ENCODE data around the gene NDOR1.

Gene NDOR1

DNA sequence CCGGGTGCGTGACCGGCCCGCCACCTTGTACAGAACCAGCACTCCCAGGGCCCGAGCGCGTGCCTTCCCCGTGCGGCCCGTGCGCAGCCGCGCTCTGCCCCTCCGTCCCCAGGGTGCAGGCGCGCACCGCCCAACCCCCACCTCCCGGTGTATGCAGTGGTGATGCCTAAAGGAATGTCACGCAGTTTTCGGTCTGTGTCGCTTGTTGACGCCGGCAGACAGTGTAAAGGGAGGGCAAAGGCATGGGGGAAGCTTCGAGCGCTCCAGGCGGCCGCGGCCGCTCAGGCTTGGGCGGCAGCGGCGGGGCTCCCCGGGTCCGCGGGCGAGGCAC lies 37.0 kb upstream of the NDOR1 start:
- no peaks in the 10 kb centered on the region for H3K9me3 ChIP-seq (ENCODE audit: control insufficient read depth, low read length)
- H3K79me2 ChIP-seq, result no peaks in the 10 kb centered on the region
- no peaks in the 10 kb centered on the region for H3K36me3 ChIP-seq (ENCODE audit: control insufficient read depth, insufficient read depth, low read length)
- no peak overlapping the region for H3K4me3 ChIP-seq (ENCODE audit: low read depth, low read length)
- TF ChIP-seq, protein P1, sequence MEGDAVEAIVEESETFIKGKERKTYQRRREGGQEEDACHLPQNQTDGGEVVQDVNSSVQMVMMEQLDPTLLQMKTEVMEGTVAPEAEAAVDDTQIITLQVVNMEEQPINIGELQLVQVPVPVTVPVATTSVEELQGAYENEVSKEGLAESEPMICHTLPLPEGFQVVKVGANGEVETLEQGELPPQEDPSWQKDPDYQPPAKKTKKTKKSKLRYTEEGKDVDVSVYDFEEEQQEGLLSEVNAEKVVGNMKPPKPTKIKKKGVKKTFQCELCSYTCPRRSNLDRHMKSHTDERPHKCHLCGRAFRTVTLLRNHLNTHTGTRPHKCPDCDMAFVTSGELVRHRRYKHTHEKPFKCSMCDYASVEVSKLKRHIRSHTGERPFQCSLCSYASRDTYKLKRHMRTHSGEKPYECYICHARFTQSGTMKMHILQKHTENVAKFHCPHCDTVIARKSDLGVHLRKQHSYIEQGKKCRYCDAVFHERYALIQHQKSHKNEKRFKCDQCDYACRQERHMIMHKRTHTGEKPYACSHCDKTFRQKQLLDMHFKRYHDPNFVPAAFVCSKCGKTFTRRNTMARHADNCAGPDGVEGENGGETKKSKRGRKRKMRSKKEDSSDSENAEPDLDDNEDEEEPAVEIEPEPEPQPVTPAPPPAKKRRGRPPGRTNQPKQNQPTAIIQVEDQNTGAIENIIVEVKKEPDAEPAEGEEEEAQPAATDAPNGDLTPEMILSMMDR (IDR thresholded peaks at IDR 0.05), result no peak
- peaks cover 16% of the 10 kb centered on the region for H3K27me3 ChIP-seq (ENCODE audit: control insufficient read depth, insufficient read depth, low read length)
- H3K4me2 ChIP-seq (ENCODE audit: low read length), result peak overlapping the region; percentile 69
- no peak overlapping the region for H3K27ac ChIP-seq
- no peaks in the 10 kb centered on the region for H3K4me1 ChIP-seq
- no peak overlapping the region for H2AFZ ChIP-seq
- H3K9ac ChIP-seq, result no peak overlapping the region

DNA sequence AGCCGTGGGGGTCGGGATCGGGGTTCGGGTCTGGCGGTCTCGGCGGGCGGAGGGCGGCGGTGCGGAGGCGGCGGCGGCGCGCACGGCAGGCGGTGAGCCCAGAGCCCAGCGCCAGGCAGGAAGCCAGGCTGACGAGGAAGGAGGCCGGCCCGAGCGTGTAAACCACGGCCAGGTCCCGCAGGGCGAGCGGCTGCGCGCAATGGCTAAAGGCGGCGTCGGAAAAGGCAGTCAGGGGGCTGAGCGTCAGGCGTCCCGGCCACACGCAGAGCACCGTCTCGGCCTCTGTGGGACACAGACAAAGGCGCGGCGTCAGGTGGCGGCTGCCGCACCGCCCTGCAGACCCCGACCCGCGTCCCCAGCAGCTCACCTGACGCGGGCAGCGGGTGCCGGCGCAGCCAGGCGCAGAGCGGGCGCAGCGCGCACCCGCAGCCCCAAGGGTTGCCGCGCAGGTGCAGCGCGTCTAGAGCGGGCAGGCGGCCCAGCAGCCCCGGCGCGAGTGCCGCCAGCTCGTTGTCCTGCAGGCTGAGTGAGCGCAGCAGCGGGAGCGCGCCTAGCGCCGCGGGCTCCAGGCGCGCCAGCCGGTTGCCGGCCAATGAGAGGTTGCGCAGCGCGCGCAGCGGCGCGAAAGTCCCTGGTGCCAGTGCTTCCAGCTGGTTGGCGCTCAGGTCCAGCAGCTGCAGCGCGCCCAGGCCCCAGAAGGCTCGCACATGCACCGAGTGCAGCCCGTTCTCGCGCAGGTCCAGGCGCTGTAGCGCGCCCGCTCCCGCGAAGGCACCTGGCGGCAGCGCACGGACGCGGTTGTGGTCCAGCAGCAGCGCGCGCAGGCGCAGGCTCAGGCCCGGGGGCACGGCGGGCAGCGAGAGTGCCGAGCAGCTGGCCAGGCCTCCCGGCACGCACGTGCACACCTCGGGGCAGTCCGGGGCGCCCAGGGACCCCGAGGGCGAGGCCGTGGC lies 36.3 kb upstream of the NDOR1 start:
- H3K4me2 ChIP-seq (ENCODE audit: low read length), result peak overlapping the region; percentile 69
- H2AFZ ChIP-seq, result no peak overlapping the region
- no peak overlapping the region for H3K9ac ChIP-seq
- H3K79me2 ChIP-seq, result no peaks in the 10 kb centered on the region
- H3K27ac ChIP-seq, result no peak overlapping the region
- TF ChIP-seq, protein P1 (IDR thresholded peaks at IDR 0.05), result no peak
- H3K9me3 ChIP-seq (ENCODE audit: control insufficient read depth, low read length), result no peaks in the 10 kb centered on the region
- H3K27me3 ChIP-seq (ENCODE audit: control insufficient read depth, insufficient read depth, low read length), result peaks cover 13% of the 10 kb centered on the region
- no peak overlapping the region for H3K4me3 ChIP-seq (ENCODE audit: low read depth, low read length)
- no peaks in the 10 kb centered on the region for H3K36me3 ChIP-seq (ENCODE audit: control insufficient read depth, insufficient read depth, low read length)
- no peaks in the 10 kb centered on the region for H3K4me1 ChIP-seq

DNA sequence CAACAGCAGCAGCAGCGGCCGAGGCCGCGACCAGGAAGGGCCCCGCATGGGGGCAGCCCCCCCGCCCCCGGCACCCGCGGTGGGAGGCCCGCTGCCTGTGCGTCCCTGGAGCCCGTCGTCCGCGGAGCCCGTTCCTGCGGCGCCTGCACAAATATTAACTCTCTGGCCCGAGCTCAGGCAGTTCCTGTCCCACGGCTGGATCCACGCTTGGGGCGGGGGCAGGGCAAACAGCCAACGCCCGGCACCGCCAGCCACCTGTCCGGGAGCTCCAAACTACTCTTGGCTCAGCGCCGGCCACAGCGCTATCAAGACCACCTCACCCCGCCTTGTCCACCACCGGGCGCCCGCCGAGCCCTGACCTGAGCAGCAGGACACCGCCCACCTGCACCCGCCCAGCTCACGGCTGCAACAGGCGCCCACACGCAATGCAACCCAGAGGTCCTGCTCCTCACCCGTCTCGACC lies 35.6 kb upstream of the NDOR1 start, which contains the start of gene LRRC26:
Gene LRRC26, minus strand, starts transcription at position 156 of the 463 bp plus-strand sequence. Its CDS starts 108 bp downstream, at position 48.
- Histone ChIP-seq H3K9me3 (ENCODE audit: control insufficient read depth, low read length) (no peaks in the 10 kb centered on the region), H3K27me3 (ENCODE audit: control insufficient read depth, insufficient read depth, low read length) (peaks cover 12% of the 10 kb centered on the region), H3K4me3 (ENCODE audit: low read depth, low read length) (no peak within 1 kb of the TSS), H3K79me2 (no peaks in the 10 kb centered on the region), H3K9ac (no peak within 1 kb of the TSS), H3K4me2 (ENCODE audit: low read length) (peak within 1 kb of the TSS; percentile 69), H2AFZ (no peak within 1 kb of the TSS), H3K4me1 (no peaks in the 10 kb centered on the region), H3K27ac (no peak within 1 kb of the TSS), H3K36me3 (ENCODE audit: control insufficient read depth, insufficient read depth, low read length) (no peaks in the 10 kb centered on the region)
- TF ChIP-seq, protein P1 (IDR thresholded peaks at IDR 0.05), result no peak

DNA sequence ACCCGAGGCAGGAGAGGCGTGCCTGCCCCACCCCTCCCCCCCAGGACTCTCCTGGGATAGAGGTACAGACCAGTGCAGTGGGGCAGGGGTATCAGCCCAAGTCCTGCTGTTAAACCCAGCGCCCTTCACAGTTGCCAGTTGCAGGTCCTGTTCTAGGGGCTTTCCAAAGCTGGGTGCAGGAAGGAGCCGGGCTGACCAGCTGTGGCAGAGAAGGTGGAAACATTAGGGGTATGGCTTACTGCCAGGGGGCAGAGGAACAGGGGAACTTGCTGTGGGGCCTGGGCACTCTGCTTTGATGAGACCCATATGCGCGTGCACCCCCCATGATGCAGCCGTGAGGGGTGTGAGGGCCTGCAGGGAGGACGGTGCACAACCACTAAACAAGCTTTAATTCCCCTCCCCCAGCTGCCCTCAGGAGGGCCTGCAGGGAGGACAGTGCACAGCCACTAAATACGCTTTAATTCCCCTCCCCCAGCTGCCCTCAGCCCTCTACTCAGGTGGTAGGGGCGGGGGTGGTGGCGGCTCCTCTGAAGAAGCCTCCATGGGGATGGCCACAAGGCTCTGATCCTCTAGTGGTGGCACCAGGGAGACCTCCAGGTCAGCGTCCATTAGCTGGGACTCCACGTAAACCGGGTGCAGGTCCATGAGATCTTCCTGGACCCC lies 34.9 kb upstream of the NDOR1 start:
- H3K36me3 ChIP-seq (ENCODE audit: control insufficient read depth, insufficient read depth, low read length), result no peaks in the 10 kb centered on the region
- TF ChIP-seq, protein P1 (IDR thresholded peaks at IDR 0.05), result no peak
- H3K4me2 ChIP-seq (ENCODE audit: low read length), result no peak overlapping the region
- no peak overlapping the region for H3K27ac ChIP-seq
- H3K27me3 ChIP-seq (ENCODE audit: control insufficient read depth, insufficient read depth, low read length), result peaks cover 12% of the 10 kb centered on the region
- no peak overlapping the region for H3K9ac ChIP-seq
- no peaks in the 10 kb centered on the region for H3K9me3 ChIP-seq (ENCODE audit: control insufficient read depth, low read length)
- no peaks in the 10 kb centered on the region for H3K79me2 ChIP-seq
- H3K4me3 ChIP-seq (ENCODE audit: low read depth, low read length), result no peak overlapping the region
- no peak overlapping the region for H2AFZ ChIP-seq
- H3K4me1 ChIP-seq, result no peaks in the 10 kb centered on the region
